ENCODE data around the gene PHF12.

Gene PHF12

DNA sequence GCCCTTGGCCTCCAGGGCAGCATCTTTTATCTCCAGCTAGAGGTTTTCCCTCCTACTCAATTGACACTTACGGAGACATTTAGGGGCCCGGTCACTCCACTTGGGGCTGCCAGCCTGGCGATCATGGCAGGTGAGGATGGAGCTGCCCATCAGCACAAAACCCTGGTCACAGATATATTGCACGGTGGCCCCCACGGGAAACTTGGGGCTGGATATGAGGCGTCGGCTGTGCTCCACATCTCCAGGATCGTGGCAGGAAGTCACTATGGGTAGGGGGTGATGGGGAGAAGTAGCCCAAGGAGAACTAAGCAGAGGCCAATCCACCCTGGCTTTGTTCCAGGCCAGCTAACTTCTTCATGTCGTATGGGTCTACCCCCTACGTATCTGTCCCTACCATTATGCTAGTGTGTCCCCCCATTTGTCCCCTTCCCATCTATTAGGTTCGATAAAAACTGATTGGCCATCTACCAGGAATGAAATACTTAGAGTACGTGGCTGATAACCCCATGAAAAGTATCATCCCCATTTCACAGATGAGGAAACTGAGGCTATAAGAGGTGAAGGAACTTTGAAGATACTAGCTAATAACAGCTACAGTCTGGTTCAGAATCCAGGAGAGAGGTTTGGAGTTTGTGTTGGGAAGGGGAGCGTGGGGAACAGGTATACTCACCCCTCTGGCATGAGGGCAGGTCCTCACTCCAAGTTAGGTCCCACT is 6.1 kb upstream of the PHF12 start:
- POLR2A ChIA-PET, result no interaction called here
- no peak for TF ChIP-seq FOXK2 (IDR thresholded peaks at IDR 0.05)
- no peak for TF ChIP-seq SP1 (IDR thresholded peaks at IDR 0.05)
- no peak for DNase-seq (ENCODE audit: extremely low spot score)
- CTCF ChIA-PET, result interaction anchor here (2.2 kb wide), 1 partner anchor 8 kb away, joined by 5 read pairs; no protein-coding TSS in a partner anchor

DNA sequence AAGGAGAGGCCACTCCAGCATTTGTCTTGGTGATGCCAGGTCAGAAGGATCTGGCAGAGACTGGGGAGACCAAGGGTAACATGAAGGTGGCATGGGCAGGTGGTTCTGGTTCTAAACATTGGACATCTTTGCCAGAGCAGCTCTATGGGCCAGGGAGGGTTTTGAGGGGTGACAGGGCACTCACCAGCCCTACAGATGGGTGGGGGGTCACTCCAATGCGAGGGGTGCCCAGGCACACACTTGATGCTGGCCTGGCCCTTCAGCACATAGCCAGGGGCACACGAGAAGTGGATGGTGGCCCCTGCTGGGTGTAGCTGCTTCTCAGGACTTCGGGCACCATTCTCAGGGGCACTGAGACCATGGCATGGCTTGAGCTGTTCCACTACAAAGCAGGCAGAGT is 5.5 kb upstream of the PHF12 start:
- POLR2A ChIA-PET, result no interaction called here
- CTCF ChIA-PET, result interaction anchor here (1.1 to 2.2 kb wide), 2 partner anchors 9 to 160 kb away, joined by 3 to 5 read pairs; no protein-coding TSS in a partner anchor
- DNase-seq (ENCODE audit: extremely low spot score), result no peak
- TF ChIP-seq BHLHE40 (IDR thresholded peaks at IDR 0.05; ENCODE audit: borderline replicate concordance), result no peak
- TF ChIP-seq PKNOX1 (IDR thresholded peaks at IDR 0.05), result no peak
- no peak for TF ChIP-seq SUZ12 (IDR thresholded peaks at IDR 0.05)
- no peak for TF ChIP-seq NFRKB (IDR thresholded peaks at IDR 0.05)
- TF ChIP-seq HDGF (IDR thresholded peaks at IDR 0.05; ENCODE audit: borderline replicate concordance), result no peak
- TF ChIP-seq FOXM1 (IDR thresholded peaks at IDR 0.05; ENCODE audit: borderline replicate concordance), result no peak
- no peak for TF ChIP-seq FOXA1 (IDR thresholded peaks at IDR 0.05)
- TF ChIP-seq TARDBP (IDR thresholded peaks at IDR 0.05), result no peak

GRCh38 chr17:28956112-28956511 is 4.8 kb upstream of the PHF12 start:
- DNase-seq (ENCODE audit: extremely low spot score), result no peak
- TF ChIP-seq SP1 (IDR thresholded peaks at IDR 0.05), result no peak
- no peak for TF ChIP-seq FOXA1 (IDR thresholded peaks at IDR 0.05)
- CTCF ChIA-PET, result interaction anchor here (1.1 to 2.2 kb wide), 2 partner anchors 9 to 160 kb away, joined by 3 to 5 read pairs; no protein-coding TSS in a partner anchor
- POLR2A ChIA-PET, result no interaction called here

DNA sequence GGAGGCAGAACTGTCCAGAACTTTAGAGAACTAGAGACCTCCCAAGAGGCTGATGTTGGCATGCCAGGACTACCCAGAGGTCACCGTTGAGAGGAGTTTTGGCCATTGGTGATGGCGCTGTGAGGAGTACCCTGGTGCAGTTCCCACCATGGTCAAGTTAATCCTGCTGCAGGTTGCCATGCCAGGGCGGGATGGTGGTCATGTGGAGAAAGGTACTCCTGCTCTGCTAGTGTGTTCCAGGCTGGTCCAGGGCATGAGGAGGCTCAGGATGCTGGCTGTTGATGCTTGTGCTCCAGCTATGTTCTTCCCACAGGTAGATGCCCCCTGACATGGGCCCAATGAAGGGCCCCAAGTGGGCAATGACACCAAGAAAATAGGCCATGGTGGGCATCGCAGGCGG is 4.1 kb upstream of the PHF12 start:
- no peak for DNase-seq (ENCODE audit: extremely low spot score)
- ChIA-PET CTCF (interaction anchor here (2.2 kb wide), 1 partner anchor 10 kb away, joined by 5 read pairs; no protein-coding TSS in a partner anchor), POLR2A (no interaction called here)
- TF ChIP-seq ELF4 (IDR thresholded peaks at IDR 0.05) (no peak), LEF1 (IDR thresholded peaks at IDR 0.05; ENCODE audit: borderline replicate concordance) (no peak), SP1 (IDR thresholded peaks at IDR 0.05) (no peak), NFRKB (IDR thresholded peaks at IDR 0.05) (no peak), ARNT (IDR thresholded peaks at IDR 0.05) (no peak), BHLHE40 (IDR thresholded peaks at IDR 0.05; ENCODE audit: borderline replicate concordance) (no peak), ZNF384 (IDR thresholded peaks at IDR 0.05) (no peak), TARDBP (IDR thresholded peaks at IDR 0.05) (no peak)

GRCh38 chr17:28954886-28955285 is 3.6 kb upstream of the PHF12 start:
- ChIA-PET CTCF (interaction anchor here (3.7 kb wide), 1 partner anchor 9 kb away, joined by 50 read pairs; no protein-coding TSS in a partner anchor), POLR2A (no interaction called here)
- no peak for TF ChIP-seq PKNOX1 (IDR thresholded peaks at IDR 0.05)
- TF ChIP-seq FOXM1 (IDR thresholded peaks at IDR 0.05; ENCODE audit: borderline replicate concordance), result no peak
- no peak for TF ChIP-seq ZNF384 (IDR thresholded peaks at IDR 0.05)
- no peak for TF ChIP-seq FOXK2 (IDR thresholded peaks at IDR 0.05)
- no peak for TF ChIP-seq HDGF (IDR thresholded peaks at IDR 0.05; ENCODE audit: borderline replicate concordance)
- TF ChIP-seq SP1 (IDR thresholded peaks at IDR 0.05), result no peak
- TF ChIP-seq ARNT (IDR thresholded peaks at IDR 0.05), result no peak
- no peak for TF ChIP-seq ELF4 (IDR thresholded peaks at IDR 0.05)
- DNase-seq (ENCODE audit: extremely low spot score), result no peak

- ChIA-PET POLR2A (interaction anchor here (1.0 to 3.1 kb wide), 8 partner anchors 8 to 308 kb away, joined by 3 to 61 read pairs (median 4); partner anchors contain the start of genes BLTP2, FLOT2, NEK8 and RPL23A), CTCF (interaction anchor here (0.6 to 3.7 kb wide), 28 partner anchors 8 to 234 kb away, joined by 3 to 50 read pairs (median 4); partner anchors contain the start of genes FAM222B, NEK8 and RPL23A)
- peak; percentile 45 for DNase-seq (ENCODE audit: extremely low spot score)
- TF ChIP-seq L3MBTL2 (conservative IDR thresholded peaks at IDR 0.05) (no peak), SP1 (IDR thresholded peaks at IDR 0.05) (no peak), NFRKB (IDR thresholded peaks at IDR 0.05) (no peak), SUZ12 (IDR thresholded peaks at IDR 0.05) (no peak), HDGF (IDR thresholded peaks at IDR 0.05; ENCODE audit: borderline replicate concordance) (no peak), FOXM1 (IDR thresholded peaks at IDR 0.05; ENCODE audit: borderline replicate concordance) (no peak), FOXA1 (IDR thresholded peaks at IDR 0.05) (no peak), ARNT (IDR thresholded peaks at IDR 0.05) (no peak), LEF1 (IDR thresholded peaks at IDR 0.05; ENCODE audit: borderline replicate concordance) (no peak), ZNF384 (IDR thresholded peaks at IDR 0.05) (no peak), TARDBP (IDR thresholded peaks at IDR 0.05) (no peak), ELF4 (IDR thresholded peaks at IDR 0.05) (no peak), CTBP1 (IDR thresholded peaks at IDR 0.05; ENCODE audit: borderline replicate concordance) (no peak), PKNOX1 (IDR thresholded peaks at IDR 0.05) (no peak), FOXK2 (IDR thresholded peaks at IDR 0.05) (no peak), BHLHE40 (IDR thresholded peaks at IDR 0.05; ENCODE audit: borderline replicate concordance) (no peak)
These were observed 2.3 kb upstream of the PHF12 start for GRCh38 chr17:28953444-28954118.
